WERI-Rb-1 (cell line): Measurements from ENCODE around the gene HOXA13.

Experiments
- DNase-seq: peaks from one replicate; pipeline ENCODE4 v3.0.0-alpha.2; 2020
- H3K27ac ChIP-seq: fragments of 250-450 bp; sonication (Bioruptor Pico); 2 replicates; pipeline ENCODE4 v1.5.1; 2020; ENCODE audit warnings: mild to moderate bottlenecking, moderate library complexity
- H3K27me3 ChIP-seq: fragments of 250-450 bp; sonication (Bioruptor Pico); 2 replicates; pipeline ENCODE4 v1.5.1; 2021; ENCODE audit warnings: mild to moderate bottlenecking, low read depth, moderate library complexity; ENCODE audit not compliant: insufficient read depth, severe bottlenecking
- H3K36me3 ChIP-seq: fragments of 250-450 bp; sonication (Bioruptor Pico); 2 replicates; pipeline ENCODE4 v1.5.1; 2020; ENCODE audit warnings: mild to moderate bottlenecking, moderate library complexity
- H3K4me3 ChIP-seq: 2 replicates; pipeline ENCODE4 v1.5.1; 2011; ENCODE audit warnings: low read depth, mild to moderate bottlenecking, control low read depth, low read length
- H3K9me3 ChIP-seq: fragments of 250-450 bp; sonication (Bioruptor Pico); 2 replicates; pipeline ENCODE4 v1.5.1; 2021; ENCODE audit warnings: mild to moderate bottlenecking, moderate library complexity; ENCODE audit not compliant: severe bottlenecking
- TF ChIP-seq, protein P1 (sequence below): IDR thresholded peaks from 2 replicates; pipeline ENCODE4 v1.5.1; 2011; ENCODE audit warnings: low read depth, mild to moderate bottlenecking, control low read depth, inconsistent platforms, low read length

Gene HOXA13

DNA sequence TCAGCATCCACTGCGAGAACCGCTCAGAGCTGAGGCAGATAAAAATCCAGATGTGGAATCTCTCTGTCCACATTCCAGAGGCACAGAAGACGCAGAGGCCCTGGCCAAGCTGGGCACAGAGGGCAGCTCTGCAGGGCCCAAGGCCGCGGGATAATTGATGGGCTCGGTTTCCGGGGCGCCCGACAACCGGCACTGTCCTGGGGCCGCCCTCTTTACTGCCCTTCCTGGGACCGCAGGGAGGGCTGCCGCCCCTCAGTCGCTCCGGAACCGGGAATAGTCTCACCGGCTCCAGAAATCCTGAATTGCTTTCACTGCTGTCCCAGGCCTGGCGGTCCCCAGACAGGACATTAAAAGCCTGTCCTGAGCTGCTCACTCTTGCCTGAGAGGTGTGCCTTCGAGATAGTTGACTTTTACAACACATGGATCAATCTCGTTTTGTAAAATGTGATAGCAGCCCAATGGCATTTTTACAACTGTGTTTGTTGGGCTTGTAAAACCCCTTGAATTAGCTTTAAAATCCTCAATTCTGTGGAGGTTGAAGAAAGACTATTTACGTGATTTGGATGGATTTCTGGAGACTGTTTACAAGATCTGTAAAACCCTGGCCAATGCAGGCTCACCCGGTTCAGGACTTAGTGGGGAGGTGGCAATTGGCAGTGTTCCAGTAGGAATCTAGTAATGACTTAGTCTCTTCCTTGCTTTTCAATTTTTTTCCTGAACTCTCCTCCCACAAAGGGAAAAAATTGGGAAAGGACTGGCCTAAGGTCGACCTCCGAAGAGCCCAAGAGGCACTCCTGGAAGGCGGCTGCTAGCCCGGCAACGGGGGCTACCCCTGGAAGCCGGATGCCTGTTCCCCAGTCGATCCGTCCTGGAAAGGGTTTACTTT, 50.9 kb downstream of the HOXA13 start:
- H3K27ac ChIP-seq = no peak overlapping the region
- TF ChIP-seq, protein P1, sequence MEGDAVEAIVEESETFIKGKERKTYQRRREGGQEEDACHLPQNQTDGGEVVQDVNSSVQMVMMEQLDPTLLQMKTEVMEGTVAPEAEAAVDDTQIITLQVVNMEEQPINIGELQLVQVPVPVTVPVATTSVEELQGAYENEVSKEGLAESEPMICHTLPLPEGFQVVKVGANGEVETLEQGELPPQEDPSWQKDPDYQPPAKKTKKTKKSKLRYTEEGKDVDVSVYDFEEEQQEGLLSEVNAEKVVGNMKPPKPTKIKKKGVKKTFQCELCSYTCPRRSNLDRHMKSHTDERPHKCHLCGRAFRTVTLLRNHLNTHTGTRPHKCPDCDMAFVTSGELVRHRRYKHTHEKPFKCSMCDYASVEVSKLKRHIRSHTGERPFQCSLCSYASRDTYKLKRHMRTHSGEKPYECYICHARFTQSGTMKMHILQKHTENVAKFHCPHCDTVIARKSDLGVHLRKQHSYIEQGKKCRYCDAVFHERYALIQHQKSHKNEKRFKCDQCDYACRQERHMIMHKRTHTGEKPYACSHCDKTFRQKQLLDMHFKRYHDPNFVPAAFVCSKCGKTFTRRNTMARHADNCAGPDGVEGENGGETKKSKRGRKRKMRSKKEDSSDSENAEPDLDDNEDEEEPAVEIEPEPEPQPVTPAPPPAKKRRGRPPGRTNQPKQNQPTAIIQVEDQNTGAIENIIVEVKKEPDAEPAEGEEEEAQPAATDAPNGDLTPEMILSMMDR = no peak
- H3K36me3 ChIP-seq = no peaks in the 10 kb centered on the region
- no peaks in the 10 kb centered on the region for H3K9me3 ChIP-seq
- H3K4me3 ChIP-seq = 0 out of 2 replicates have a peak overlapping the region, but pooled peaks have one; percentile 56
- H3K27me3 ChIP-seq = peaks cover 57% of the 10 kb centered on the region
- DNase-seq = peak; percentile 5

DNA sequence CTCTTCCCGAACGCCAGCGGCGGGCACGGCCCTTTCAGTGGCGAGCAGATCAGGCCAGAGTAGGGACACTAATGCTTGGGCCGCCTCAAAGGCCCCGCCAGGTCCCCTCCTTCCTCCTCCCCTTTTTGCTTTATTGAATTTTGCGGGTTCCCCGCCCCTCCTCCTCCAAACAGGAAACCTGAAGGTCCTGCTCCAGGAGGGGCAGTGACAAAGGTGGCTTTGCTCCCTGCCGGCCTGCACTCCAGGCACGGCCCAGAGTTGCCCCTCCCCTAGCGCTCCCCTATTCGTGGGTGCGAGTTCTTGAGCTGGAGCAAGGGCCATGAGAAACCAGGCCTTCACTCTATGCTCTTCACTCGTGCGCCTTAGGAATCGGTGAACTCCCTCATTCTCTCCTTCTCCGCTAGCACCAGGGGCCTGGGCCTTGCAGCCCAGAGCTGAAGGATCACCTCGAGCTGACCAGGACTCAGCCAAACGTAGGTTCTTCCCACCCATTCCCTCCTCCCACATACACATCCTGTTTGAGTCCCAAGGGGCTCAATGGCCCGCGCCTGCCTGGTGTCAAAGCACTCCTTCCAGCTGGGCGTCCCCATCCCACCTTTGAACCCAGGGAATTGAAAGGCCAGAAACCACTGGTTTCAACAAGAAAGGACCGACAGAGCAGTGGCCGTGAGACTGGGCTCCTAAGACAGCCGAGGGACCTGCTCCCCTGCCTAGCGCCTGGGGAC, 51.7 kb downstream of the HOXA13 start:
- no peaks in the 10 kb centered on the region for H3K36me3 ChIP-seq
- no peaks in the 10 kb centered on the region for H3K9me3 ChIP-seq
- DNase-seq = no peak
- H3K4me3 ChIP-seq = no peak overlapping the region
- H3K27me3 ChIP-seq = peaks cover 59% of the 10 kb centered on the region
- H3K27ac ChIP-seq = no peak overlapping the region
- TF ChIP-seq, protein P1 = no peak

DNA sequence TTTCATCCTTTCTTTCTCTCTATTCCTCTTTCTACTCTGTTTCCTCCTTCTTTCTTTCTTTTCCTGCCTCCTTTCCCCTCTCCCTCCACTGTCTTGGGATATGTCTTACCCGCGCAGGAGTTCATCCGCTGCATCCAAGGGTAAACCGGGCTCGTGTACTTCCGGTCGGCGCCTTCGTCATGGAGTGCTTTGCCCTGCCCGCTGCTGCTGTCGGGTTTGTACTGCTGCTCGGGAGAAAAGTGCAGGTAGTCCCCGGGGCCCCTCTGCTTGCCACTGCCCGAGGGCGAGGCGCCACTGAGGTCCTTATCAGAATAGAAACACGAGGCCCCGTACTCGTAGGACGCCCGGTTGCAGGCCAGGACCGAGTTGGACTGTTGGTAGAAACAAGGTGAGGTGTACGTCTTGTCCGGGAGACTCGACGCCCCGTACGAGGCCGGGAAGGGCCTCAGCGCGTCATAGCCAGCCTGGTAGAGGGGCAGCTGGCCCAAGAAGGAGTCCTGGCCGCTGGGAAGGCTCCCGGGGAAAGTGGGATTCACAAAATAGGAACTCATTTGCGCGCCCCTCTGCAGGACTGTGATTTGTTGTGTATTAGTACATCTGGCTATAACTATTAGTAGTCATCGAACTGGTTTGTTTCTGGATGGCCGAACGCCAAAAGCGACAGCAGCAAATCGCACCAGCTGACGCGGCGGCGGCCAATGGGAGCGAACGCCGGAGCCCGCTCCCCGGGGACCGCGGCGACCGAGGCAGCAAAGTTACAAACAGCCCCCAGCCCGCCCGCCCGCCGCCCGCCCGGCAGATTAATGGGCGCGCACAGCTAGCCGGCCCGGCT, 52.5 kb downstream of the HOXA13 start, which contains the start of gene HOXA6:
Gene HOXA6, minus strand, starts transcription at position 576 of the 832 bp plus-strand sequence. Its CDS starts 25 bp downstream, at position 551.
- H3K9me3 ChIP-seq = no peaks in the 10 kb centered on the region
- DNase-seq = peak; percentile 5
- H3K27me3 ChIP-seq = peaks cover 59% of the 10 kb centered on the region
- no peaks in the 10 kb centered on the region for H3K36me3 ChIP-seq
- no peak within 1 kb of the TSS for H3K4me3 ChIP-seq
- no peak within 1 kb of the TSS for H3K27ac ChIP-seq
- TF ChIP-seq, protein P1 = no peak

DNA sequence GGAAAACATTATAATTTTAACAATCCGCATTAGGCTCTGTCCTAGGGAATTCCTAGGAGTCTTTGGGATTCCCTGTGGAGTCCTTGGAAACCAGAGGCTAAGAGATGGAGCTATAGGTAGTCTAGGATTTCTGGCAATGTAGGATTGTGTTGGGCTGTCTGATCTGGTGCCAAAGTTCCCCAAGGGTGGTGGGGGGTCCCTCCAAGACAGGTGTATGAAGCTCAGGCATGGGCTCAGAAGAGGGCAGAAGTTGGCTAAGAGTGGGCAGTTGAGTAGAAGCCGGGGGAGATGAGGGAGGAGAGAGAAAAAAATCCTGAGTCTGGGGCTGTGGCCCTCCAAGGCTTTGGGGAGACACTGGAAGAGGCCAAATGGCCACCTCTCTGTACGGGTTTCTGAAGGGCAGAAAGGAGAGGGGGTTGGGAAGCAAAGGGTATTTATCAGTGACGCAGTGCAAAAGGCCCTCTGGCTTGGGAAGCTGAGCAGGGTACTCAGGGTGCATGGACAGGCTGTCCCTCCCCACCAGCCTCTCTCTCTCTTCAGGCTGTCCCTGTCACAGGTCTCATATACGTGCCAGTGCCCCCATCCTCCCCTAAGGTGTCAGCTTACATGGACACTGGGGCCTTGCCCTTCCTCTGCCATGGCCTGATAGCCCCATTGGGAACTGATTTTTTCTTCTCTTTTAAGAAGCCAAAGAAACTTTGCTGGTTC, 53.2 kb downstream of the HOXA13 start:
- TF ChIP-seq, protein P1 = no peak
- Histone ChIP-seq H3K27ac (no peak overlapping the region), H3K4me3 (no peak overlapping the region), H3K9me3 (no peaks in the 10 kb centered on the region), H3K27me3 (peaks cover 58% of the 10 kb centered on the region), H3K36me3 (no peaks in the 10 kb centered on the region)
- no peak for DNase-seq

DNA sequence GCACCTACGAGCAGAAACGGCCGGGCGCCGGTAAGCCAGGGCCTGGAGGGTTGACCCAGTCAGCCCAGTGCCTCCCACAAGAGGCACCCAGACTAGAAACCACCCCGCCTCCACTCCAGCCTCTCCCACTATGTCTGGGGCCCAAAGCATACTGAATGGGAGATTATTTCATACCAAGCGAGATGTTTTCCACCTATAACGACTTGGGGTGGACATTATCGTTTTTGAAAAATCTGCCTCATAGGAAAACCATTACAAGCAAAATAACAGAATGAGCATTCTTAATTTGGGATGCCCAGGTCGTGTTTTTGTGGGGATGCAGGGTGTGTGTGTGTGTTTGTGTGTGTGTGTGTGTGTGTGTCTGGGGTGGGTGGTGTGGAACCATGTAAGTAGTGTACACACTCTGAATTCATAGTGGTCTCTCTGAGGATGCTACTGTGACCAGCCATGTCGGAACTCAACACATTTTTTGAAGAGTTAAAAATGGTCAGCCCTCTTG, 53.9 kb downstream of the HOXA13 start:
- H3K27me3 ChIP-seq = peaks cover 51% of the 10 kb centered on the region
- H3K27ac ChIP-seq = no peak overlapping the region
- no peak for DNase-seq
- no peak overlapping the region for H3K4me3 ChIP-seq
- no peaks in the 10 kb centered on the region for H3K36me3 ChIP-seq
- TF ChIP-seq, protein P1 = no peak
- no peaks in the 10 kb centered on the region for H3K9me3 ChIP-seq
